Lower lobe of right lung (tissue), 2 donors: ENCODE measurements around the gene BMPR2. TPM values are rescaled to one million over a fixed set of nuclear protein-coding genes. Genes with fewer than 3 reads are reported as not detected.
"Not testable (repeated sequence)": the region's sequence is repeated elsewhere in the genome, so short reads cannot be mapped to it uniquely, and the experiment has no call there.

ENCODE experiments used
- ATAC-seq, 2 donors: fragments of 200-7000 bp; cut with Tn5 transposase; one replicate each; pipeline ENCODE4 v1.9.1; 2020 to 2022; ENCODE audit warnings: mild to moderate bottlenecking in 2 of 2, moderate library complexity in 2 of 2
- DNase-seq: peaks from one replicate; pipeline ENCODE4 v3.0.0-alpha.2; 2020
- H3K27ac ChIP-seq: fragments of 200-600 bp; one replicate; pipeline ENCODE4 v1.8.0; 2022
- H3K27me3 ChIP-seq: fragments of 200-600 bp; one replicate; pipeline ENCODE4 v1.8.0; 2022; ENCODE audit warnings: low read depth
- H3K36me3 ChIP-seq: fragments of 200-600 bp; one replicate; pipeline ENCODE4 v1.8.0; 2022; ENCODE audit warnings: mild to moderate bottlenecking
- H3K4me1 ChIP-seq: fragments of 200-600 bp; one replicate; pipeline ENCODE4 v1.8.0; 2022
- H3K4me3 ChIP-seq: fragments of 200-600 bp; one replicate; pipeline ENCODE4 v1.8.0; 2022; ENCODE audit warnings: mild to moderate bottlenecking
- H3K9me3 ChIP-seq: fragments of 200-600 bp; one replicate; pipeline ENCODE4 v1.8.0; 2022
- CTCF ChIP-seq: fragments of 200-600 bp; IDR thresholded peaks from one replicate; pipeline ENCODE4 v1.8.0; 2022; ENCODE audit warnings: antibody characterized with exemption, mild to moderate bottlenecking
- intact Hi-C: fragments of 100-400 bp; cut with DNase I; formaldehyde crosslinking; loops from one replicate; pipeline ENCODE4 v1.11.0; 2022
- total RNA-seq: library from RNA; stranded (reverse); fragmentation: NEBNext Ultra II Directional; extraction: Animal tissue kit (Norgen Biotek cat#: 25700); gene quantifications from one replicate; pipeline ENCODE4 v1.2.1, GENCODE V29; 2021
- donor health status: DM: no; HTN: yes; CAD: no; lungs with severe emphysema.

The BMPR2 gene
- total RNA-seq, 1 donor from 2014 or later = 137 TPM

DNA sequence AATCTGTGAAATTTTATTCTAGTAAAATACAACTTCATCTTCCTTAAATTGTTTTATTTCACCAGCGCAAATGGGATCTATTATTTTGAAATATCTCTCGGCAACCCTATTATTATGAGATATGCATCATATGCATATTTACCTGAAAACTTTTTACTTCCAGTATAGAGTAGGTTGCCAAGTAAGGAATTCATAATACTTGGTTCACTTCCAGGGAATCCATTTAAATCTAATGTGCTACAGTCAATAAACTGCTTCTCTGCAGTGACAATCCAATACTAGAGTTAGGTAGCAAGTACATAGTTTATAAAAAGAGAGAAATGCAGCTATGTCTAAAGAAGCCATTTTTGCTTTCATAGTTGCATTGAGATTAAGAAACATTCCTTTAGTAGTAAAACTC lies 169.8 kb downstream of the BMPR2 start:
- no peak overlapping the region for H3K27ac ChIP-seq
- H3K4me1 ChIP-seq = no peaks in the 10 kb centered on the region
- H3K27me3 ChIP-seq = no peaks in the 10 kb centered on the region
- TF ChIP-seq CTCF = no peak
- H3K36me3 ChIP-seq = peaks cover 23% of the 10 kb centered on the region
- ATAC-seq = no peak
- intact Hi-C loops = no loop called here
- no peaks in the 10 kb centered on the region for H3K9me3 ChIP-seq
- DNase-seq = no peak
- H3K4me3 ChIP-seq = no peak overlapping the region

- ATAC-seq, intact Hi-C loops, H3K27ac ChIP-seq, H3K9me3 ChIP-seq, DNase-seq, H3K4me3 ChIP-seq, H3K4me1 ChIP-seq, H3K27me3 ChIP-seq: not testable (repeated sequence)
- peaks cover 20% of the 10 kb centered on the region for H3K36me3 ChIP-seq
Observed at GRCh38 chr2:202546499-202547141, 170.5 kb downstream of the BMPR2 start.

- Histone ChIP-seq H3K27me3 (no peaks in the 10 kb centered on the region), H3K4me3 (no peak overlapping the region), H3K36me3 (peaks cover 21% of the 10 kb centered on the region), H3K27ac (no peak overlapping the region), H3K9me3 (no peaks in the 10 kb centered on the region), H3K4me1 (no peaks in the 10 kb centered on the region)
- intact Hi-C loops = no loop called here
- ATAC-seq (no peak), DNase-seq (no peak)
- no peak for TF ChIP-seq CTCF
Observed at GRCh38 chr2:202548240-202548639, 172.1 kb downstream of the BMPR2 start.

GRCh38 chr2:202551000-202551399 lies 174.9 kb downstream of the BMPR2 start:
- H3K36me3 ChIP-seq = peaks cover 46% of the 10 kb centered on the region
- DNase-seq, H3K27me3 ChIP-seq, H3K27ac ChIP-seq, ATAC-seq, intact Hi-C loops, H3K4me3 ChIP-seq, H3K9me3 ChIP-seq, H3K4me1 ChIP-seq: not testable (repeated sequence)

GRCh38 chr2:202555356-202555755 lies 179.2 kb downstream of the BMPR2 start:
- H3K4me1 ChIP-seq = no peaks in the 10 kb centered on the region
- no peaks in the 10 kb centered on the region for H3K9me3 ChIP-seq
- ATAC-seq (no peak), DNase-seq (no peak)
- no peaks in the 10 kb centered on the region for H3K27me3 ChIP-seq
- H3K36me3 ChIP-seq = peaks cover 74% of the 10 kb centered on the region
- intact Hi-C loops = no loop called here
- no peak overlapping the region for H3K4me3 ChIP-seq
- TF ChIP-seq CTCF = no peak
- H3K27ac ChIP-seq = no peak overlapping the region

DNA sequence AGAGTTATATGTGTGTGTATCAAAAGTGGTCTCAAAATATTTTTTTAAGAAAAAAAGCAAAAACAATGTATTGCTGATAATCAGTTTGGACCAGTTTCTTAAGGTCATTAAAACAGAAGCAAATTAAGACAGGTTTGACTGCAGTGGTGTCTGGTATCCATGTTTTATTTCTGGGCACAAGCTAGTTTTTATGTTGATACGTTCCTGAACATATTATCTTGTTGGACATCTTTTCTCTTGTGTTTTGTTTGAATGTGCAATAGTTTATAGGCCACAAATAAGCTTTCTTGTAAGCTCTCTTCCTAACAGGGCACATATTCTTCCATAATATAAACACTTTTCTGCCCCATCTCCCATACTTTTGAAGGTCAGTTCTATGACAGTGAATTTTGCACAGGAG lies 184.1 kb downstream of the BMPR2 start:
- no peak for TF ChIP-seq CTCF
- Histone ChIP-seq H3K4me1 (no peaks in the 10 kb centered on the region), H3K9me3 (no peaks in the 10 kb centered on the region), H3K27me3 (no peaks in the 10 kb centered on the region), H3K4me3 (no peak overlapping the region), H3K36me3 (peaks cover 61% of the 10 kb centered on the region), H3K27ac (no peak overlapping the region)
- DNase-seq = no peak
- no peak for ATAC-seq
- intact Hi-C loops = no loop called here
